H1 (cell line): ENCODE results near the gene KRT17. TPM values are rescaled to one million over a fixed set of nuclear protein-coding genes. Genes with fewer than 3 reads are reported as not detected.

Source experiments
- BACH1 ChIP-seq: IDR thresholded peaks from 2 replicates; pipeline ENCODE4 v1.6.1; 2012; ENCODE audit warnings: low read length, improper control_type of control experiment
- CEBPB ChIP-seq: IDR thresholded peaks from 2 replicates; pipeline ENCODE4 v1.6.1; 2012; ENCODE audit warnings: low read depth, low read length
- CHD2 ChIP-seq: IDR thresholded peaks from 2 replicates; pipeline ENCODE4 v1.6.1; 2012; ENCODE audit warnings: low read length, improper control_type of control experiment
- FOSL1 ChIP-seq: IDR thresholded peaks from 2 replicates; pipeline ENCODE4 v1.6.1; 2011; ENCODE audit warnings: mild to moderate bottlenecking, low read depth, low read length, moderate library complexity; ENCODE audit not compliant: insufficient read depth
- HDAC2 ChIP-seq, 2 experiments: fragments of 300-600 bp in 1 of 2; sonication (generic) in 1 of 2; IDR thresholded peaks; 2 replicates each; pipeline ENCODE4 v1.6.1; 2011 to 2012; ENCODE audit warnings: low read depth in 2 of 2, low read length in 2 of 2, mild to moderate bottlenecking in 2 of 2, moderate library complexity in 2 of 2, borderline replicate concordance in 1 of 2, inconsistent platforms in 1 of 2
- KDM5A ChIP-seq: fragments of 200-600 bp; IDR thresholded peaks from 2 replicates; pipeline ENCODE4 v1.7.1; 2012; ENCODE audit warnings: mild to moderate bottlenecking, low read length, inconsistent platforms, mixed read lengths
- NRF1 ChIP-seq: IDR thresholded peaks from 2 replicates; pipeline ENCODE4 v1.6.1; 2011; ENCODE audit warnings: mild to moderate bottlenecking, low read depth, low read length, improper control_type of control experiment
- SAP30 ChIP-seq: fragments of 300-600 bp; sonication (generic); IDR thresholded peaks from 2 replicates; pipeline ENCODE4 v1.7.1; 2012; ENCODE audit warnings: low read length, moderate library complexity, mild to moderate bottlenecking, inconsistent platforms; ENCODE audit not compliant: insufficient read depth, insufficient replicate concordance
- SIX5 ChIP-seq: IDR thresholded peaks from 2 replicates; pipeline ENCODE4 v1.6.1; 2011; ENCODE audit warnings: mild to moderate bottlenecking, low read depth, low read length
- SRF ChIP-seq: IDR thresholded peaks from 2 replicates; pipeline ENCODE4 v1.6.1; 2011; ENCODE audit warnings: mild to moderate bottlenecking, low read depth, low read length, moderate library complexity
- YY1 ChIP-seq: IDR thresholded peaks from 2 replicates; pipeline ENCODE4 v1.6.1; 2011; ENCODE audit warnings: low read depth, mild to moderate bottlenecking, low read length
- polyA plus RNA-seq, 7 experiments: library from polyadenylated mRNA; depleted of rRNA in 3 of 7; stranded (reverse) in 5 of 7; unstranded in 2 of 7; fragments of >200 nt in 5 of 7; fragments of 200-250 nt in 2 of 7; gene quantifications; 1 replicate in 5 of 7; 2 replicates in 1 of 7; 4 replicates in 1 of 7; pipeline versions ENCODE4 v1.2.1 to v1.2.3, GENCODE V29; 2011 to 2013; ENCODE audit warnings: missing spikeins in 2 of 7, mixed read lengths in 2 of 7
- total RNA-seq: library from RNA; stranded (reverse); fragmentation: NEBNext Ultra II Directional; extraction: Animal tissue kit (Norgen Biotek cat#: 25700); gene quantifications from 2 replicates; pipeline ENCODE4 v1.2.1, GENCODE V29; 2021
- TF ChIP-seq, protein P1 (sequence below): fragments of 300-600 bp; sonication (generic); IDR thresholded peaks from 2 replicates; pipeline ENCODE4 v1.7.1; 2012; ENCODE audit warnings: low read length, moderate library complexity, mild to moderate bottlenecking, inconsistent platforms; ENCODE audit not compliant: insufficient replicate concordance

Gene KRT17
- total and polyA plus RNA-seq, 2 of the 8 experiments (the other 6 are each of a cell fraction or from before 2014, with no cell fraction given), result 0.50 to 0.95 TPM

DNA sequence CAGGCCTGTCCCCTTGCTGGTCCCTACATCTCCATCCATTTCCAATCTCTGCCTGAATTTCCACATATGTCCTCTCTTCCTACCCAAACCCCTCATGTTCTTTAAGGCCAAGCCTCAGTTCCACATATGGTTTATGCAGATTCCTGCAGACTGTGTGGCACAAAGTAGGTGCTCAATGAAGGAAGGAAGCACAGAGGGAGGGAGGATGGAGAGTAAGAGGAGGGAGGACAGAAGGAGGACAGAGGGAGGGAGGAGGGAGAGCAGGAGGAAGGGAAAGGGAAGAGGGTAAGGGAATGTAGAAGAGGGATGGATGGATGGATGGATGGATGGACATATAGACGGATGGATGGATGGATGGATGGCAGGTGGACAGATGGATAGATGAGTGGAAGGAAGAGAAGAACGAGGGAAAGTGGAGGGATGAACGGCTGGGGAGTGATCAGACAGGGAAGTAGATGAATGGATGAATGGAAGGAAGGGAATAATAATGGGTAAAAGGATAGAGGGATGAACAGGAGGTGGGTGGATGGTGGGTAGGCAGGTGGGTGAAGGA, 29.9 kb downstream of the KRT17 start (continued):
- TF ChIP-seq, protein P1, sequence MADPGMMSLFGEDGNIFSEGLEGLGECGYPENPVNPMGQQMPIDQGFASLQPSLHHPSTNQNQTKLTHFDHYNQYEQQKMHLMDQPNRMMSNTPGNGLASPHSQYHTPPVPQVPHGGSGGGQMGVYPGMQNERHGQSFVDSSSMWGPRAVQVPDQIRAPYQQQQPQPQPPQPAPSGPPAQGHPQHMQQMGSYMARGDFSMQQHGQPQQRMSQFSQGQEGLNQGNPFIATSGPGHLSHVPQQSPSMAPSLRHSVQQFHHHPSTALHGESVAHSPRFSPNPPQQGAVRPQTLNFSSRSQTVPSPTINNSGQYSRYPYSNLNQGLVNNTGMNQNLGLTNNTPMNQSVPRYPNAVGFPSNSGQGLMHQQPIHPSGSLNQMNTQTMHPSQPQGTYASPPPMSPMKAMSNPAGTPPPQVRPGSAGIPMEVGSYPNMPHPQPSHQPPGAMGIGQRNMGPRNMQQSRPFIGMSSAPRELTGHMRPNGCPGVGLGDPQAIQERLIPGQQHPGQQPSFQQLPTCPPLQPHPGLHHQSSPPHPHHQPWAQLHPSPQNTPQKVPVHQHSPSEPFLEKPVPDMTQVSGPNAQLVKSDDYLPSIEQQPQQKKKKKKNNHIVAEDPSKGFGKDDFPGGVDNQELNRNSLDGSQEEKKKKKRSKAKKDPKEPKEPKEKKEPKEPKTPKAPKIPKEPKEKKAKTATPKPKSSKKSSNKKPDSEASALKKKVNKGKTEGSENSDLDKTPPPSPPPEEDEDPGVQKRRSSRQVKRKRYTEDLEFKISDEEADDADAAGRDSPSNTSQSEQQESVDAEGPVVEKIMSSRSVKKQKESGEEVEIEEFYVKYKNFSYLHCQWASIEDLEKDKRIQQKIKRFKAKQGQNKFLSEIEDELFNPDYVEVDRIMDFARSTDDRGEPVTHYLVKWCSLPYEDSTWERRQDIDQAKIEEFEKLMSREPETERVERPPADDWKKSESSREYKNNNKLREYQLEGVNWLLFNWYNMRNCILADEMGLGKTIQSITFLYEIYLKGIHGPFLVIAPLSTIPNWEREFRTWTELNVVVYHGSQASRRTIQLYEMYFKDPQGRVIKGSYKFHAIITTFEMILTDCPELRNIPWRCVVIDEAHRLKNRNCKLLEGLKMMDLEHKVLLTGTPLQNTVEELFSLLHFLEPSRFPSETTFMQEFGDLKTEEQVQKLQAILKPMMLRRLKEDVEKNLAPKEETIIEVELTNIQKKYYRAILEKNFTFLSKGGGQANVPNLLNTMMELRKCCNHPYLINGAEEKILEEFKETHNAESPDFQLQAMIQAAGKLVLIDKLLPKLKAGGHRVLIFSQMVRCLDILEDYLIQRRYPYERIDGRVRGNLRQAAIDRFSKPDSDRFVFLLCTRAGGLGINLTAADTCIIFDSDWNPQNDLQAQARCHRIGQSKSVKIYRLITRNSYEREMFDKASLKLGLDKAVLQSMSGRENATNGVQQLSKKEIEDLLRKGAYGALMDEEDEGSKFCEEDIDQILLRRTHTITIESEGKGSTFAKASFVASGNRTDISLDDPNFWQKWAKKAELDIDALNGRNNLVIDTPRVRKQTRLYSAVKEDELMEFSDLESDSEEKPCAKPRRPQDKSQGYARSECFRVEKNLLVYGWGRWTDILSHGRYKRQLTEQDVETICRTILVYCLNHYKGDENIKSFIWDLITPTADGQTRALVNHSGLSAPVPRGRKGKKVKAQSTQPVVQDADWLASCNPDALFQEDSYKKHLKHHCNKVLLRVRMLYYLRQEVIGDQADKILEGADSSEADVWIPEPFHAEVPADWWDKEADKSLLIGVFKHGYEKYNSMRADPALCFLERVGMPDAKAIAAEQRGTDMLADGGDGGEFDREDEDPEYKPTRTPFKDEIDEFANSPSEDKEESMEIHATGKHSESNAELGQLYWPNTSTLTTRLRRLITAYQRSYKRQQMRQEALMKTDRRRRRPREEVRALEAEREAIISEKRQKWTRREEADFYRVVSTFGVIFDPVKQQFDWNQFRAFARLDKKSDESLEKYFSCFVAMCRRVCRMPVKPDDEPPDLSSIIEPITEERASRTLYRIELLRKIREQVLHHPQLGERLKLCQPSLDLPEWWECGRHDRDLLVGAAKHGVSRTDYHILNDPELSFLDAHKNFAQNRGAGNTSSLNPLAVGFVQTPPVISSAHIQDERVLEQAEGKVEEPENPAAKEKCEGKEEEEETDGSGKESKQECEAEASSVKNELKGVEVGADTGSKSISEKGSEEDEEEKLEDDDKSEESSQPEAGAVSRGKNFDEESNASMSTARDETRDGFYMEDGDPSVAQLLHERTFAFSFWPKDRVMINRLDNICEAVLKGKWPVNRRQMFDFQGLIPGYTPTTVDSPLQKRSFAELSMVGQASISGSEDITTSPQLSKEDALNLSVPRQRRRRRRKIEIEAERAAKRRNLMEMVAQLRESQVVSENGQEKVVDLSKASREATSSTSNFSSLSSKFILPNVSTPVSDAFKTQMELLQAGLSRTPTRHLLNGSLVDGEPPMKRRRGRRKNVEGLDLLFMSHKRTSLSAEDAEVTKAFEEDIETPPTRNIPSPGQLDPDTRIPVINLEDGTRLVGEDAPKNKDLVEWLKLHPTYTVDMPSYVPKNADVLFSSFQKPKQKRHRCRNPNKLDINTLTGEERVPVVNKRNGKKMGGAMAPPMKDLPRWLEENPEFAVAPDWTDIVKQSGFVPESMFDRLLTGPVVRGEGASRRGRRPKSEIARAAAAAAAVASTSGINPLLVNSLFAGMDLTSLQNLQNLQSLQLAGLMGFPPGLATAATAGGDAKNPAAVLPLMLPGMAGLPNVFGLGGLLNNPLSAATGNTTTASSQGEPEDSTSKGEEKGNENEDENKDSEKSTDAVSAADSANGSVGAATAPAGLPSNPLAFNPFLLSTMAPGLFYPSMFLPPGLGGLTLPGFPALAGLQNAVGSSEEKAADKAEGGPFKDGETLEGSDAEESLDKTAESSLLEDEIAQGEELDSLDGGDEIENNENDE, result no peak
- no peak for TF ChIP-seq YY1
- TF ChIP-seq SIX5, result no peak
- no peak for TF ChIP-seq NRF1
- TF ChIP-seq SRF, result no peak
- no peak for TF ChIP-seq BACH1
- no peak for TF ChIP-seq FOSL1
- no peak for TF ChIP-seq SAP30
- no peak for TF ChIP-seq CEBPB
- TF ChIP-seq KDM5A, result no peak
- no peak for TF ChIP-seq CHD2
- TF ChIP-seq HDAC2 (IDR thresholded peaks at IDR 0.05; ENCODE audit: borderline replicate concordance in 1 of 2, low read depth in 2 of 2, low read length in 2 of 2), result no peak
